A673 (cell line): Measurements from ENCODE around the gene BAG2. TPM values are rescaled to one million over a fixed set of nuclear protein-coding genes. Genes with fewer than 3 reads are reported as not detected.

ENCODE experiments used
- BruUV-seq: library from RNA; stranded (reverse); fragments of 400-500 nt; replicated peaks from 2 replicates; lab custom pipeline; 2021; lab: Mats Ljungman, UMichigan
- CTCF ChIA-PET: fragments of 300-600 bp; sonication (Branson Sonifier 250); formaldehyde crosslinking; loops from one replicate; lab custom pipeline; 2022; ENCODE audit warnings: antibody characterized with exemption; lab: Charles Lee
- POLR2A ChIA-PET: fragments of 300-600 bp; sonication (Branson Sonifier 250); formaldehyde crosslinking; loops from one replicate; lab custom pipeline; 2022; ENCODE audit warnings: antibody characterized with exemption; ENCODE audit not compliant: low non-redundant PET; lab: Charles Lee
- DNase-seq: peaks from one replicate; pipeline ENCODE4 v3.0.0-alpha.2; 2015; ENCODE audit warnings: low spot score
- H3K27ac ChIP-seq: fragments of 200-600 bp; sonication (generic); 2 replicates; pipeline ENCODE4 v1.5.1; 2016; ENCODE audit warnings: mixed run types, low read depth, mild to moderate bottlenecking, mixed read lengths, antibody characterized with exemption, low read length; ENCODE audit not compliant: poor library complexity, severe bottlenecking
- H3K27me3 ChIP-seq: fragments of 200-600 bp; sonication (generic); replicated peaks from 2 replicates; pipeline ENCODE4 v1.6.1; 2017; ENCODE audit warnings: mixed run types, low read depth, mild to moderate bottlenecking, mixed read lengths, antibody characterized with exemption, low read length; ENCODE audit not compliant: insufficient read depth, poor library complexity
- H3K36me3 ChIP-seq: fragments of 200-600 bp; sonication (generic); 2 replicates; pipeline ENCODE4 v1.6.1; 2016; ENCODE audit warnings: mixed run types, mild to moderate bottlenecking, mixed read lengths, antibody characterized with exemption, low read length; ENCODE audit not compliant: insufficient read depth, poor library complexity, severe bottlenecking
- H3K4me1 ChIP-seq: fragments of 200-600 bp; sonication (generic); 2 replicates; pipeline ENCODE4 v1.6.1; 2017; ENCODE audit warnings: mixed run types, mild to moderate bottlenecking, mixed read lengths, antibody characterized with exemption, low read length; ENCODE audit not compliant: insufficient read depth, poor library complexity, severe bottlenecking
- H3K4me3 ChIP-seq: fragments of 200-600 bp; sonication (generic); 2 replicates; pipeline ENCODE4 v1.5.1; 2016; ENCODE audit warnings: low read depth, mixed run types, mild to moderate bottlenecking, mixed read lengths, low read length; ENCODE audit not compliant: poor library complexity, severe bottlenecking
- H3K9me3 ChIP-seq: fragments of 200-600 bp; sonication (generic); 2 replicates; pipeline ENCODE4 v1.6.1; 2016; ENCODE audit warnings: mixed run types, low read depth, mild to moderate bottlenecking, mixed read lengths, antibody characterized with exemption, low read length; ENCODE audit not compliant: poor library complexity, severe bottlenecking
- CTCF ChIP-seq: fragments of 300-800, 200-600 bp; sonication (generic); conservative IDR thresholded peaks from 2 replicates; pipeline ENCODE4 v1.5.1; 2017; ENCODE audit warnings: low read depth, mild to moderate bottlenecking, antibody characterized with exemption, low read length, moderate library complexity, mixed read lengths
- EZH2 ChIP-seq: fragments of 200-600 bp; sonication (generic); IDR thresholded peaks from 2 replicates; pipeline ENCODE4 v1.6.1; 2017; ENCODE audit warnings: borderline replicate concordance, low read depth, mild to moderate bottlenecking, mixed read lengths, antibody characterized with exemption, low read length; ENCODE audit not compliant: poor library complexity, severe bottlenecking
- intact Hi-C: fragments of 100-400 bp; cut with micrococcal nuclease; formaldehyde crosslinking; loops from one replicate; pipeline ENCODE4 v1.10.0; 2022; ENCODE audit not compliant: unreplicated experiment
- total RNA-seq: library from RNA; stranded (reverse); gene quantifications from 2 replicates; pipeline ENCODE4 v1.2.3, GENCODE V29; 2021

Gene BAG2
- total RNA-seq, 1 experiment from 2014 or later, result 27.0 TPM

DNA sequence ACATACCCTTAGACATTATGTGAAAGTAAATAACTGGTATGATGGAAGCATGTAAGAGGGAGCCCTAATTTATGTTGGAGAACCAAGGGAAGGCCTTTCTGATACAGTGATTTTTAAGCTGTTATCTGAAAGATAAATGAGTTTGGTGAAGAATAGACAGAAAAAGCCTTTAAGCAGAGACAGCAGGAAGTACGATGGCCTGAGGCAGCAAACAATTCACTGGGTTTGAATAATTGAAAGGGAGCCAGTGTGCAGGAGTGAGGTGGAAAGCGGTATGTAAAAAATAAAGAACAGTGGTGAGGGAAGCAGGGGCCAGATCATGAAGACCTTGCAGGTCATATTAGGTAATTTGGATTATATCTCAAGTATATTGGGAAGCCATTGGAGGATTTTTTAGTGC is 54.1 kb downstream of the BAG2 start:
- DNase-seq, result no peak
- no TSS peak for BruUV-seq

More for the DNA sequence above, 54.1 kb downstream of the BAG2 start:
- ChIA-PET POLR2A (no interaction called here), CTCF (no interaction called here)
- no peak for TF ChIP-seq CTCF
- TF ChIP-seq EZH2, result no peak
- Histone ChIP-seq H3K4me1 (peaks cover 7% of the 10 kb centered on the region), H3K36me3 (no peaks in the 10 kb centered on the region), H3K9me3 (no peaks in the 10 kb centered on the region), H3K27ac (no peak overlapping the region), H3K4me3 (no peak overlapping the region), H3K27me3 (no peaks in the 10 kb centered on the region)
- intact Hi-C loops, result no loop called here

Other genes with a start within 250 kb of the BAG2 start
- gene BEND6, start 217.2 kb upstream of the BAG2 start, total RNA-seq, result 3.8 and 5.3 TPM in 2 replicates
- 30.2 and 31.4 TPM in 2 replicates for gene KIAA1586, start 125.6 kb upstream of the BAG2 start, total RNA-seq
- gene ZNF451, start 82.1 kb upstream of the BAG2 start, total RNA-seq, result 72.2 and 72.7 TPM in 2 replicates
- 15.3 and 17.8 TPM in 2 replicates for gene RAB23, start 50.0 kb downstream of the BAG2 start, total RNA-seq
- 42.1 and 45.2 TPM in 2 replicates for gene PRIM2, start 145.3 kb downstream of the BAG2 start, total RNA-seq